ENCODE results near the gene CMTR2.
"Not testable (repeated sequence)": the region's sequence is repeated elsewhere in the genome, so short reads cannot be mapped to it uniquely, and the experiment has no call there.

DNA sequence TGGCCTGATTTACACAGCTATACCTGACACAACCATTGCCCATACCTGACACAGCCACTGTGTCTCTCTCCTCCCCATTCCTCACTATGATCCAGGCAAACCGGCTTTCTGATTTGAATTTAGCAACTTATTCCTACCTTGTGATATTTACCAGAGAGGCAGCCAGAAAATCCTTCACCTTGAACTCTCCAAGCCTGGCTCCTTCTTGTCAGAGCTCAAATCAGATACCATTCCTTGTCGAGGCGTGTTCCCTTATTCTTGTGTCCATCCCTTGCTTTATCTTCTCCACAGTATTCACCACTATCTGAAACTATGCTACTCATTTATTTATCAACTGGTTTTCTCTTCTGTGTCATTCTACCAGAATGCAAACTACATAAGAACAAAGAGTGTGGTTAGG, 24.4 kb upstream of the CMTR2 start:
- not testable (repeated sequence) for TF ChIP-seq POLR2AphosphoS5 (IDR thresholded peaks at IDR 0.05; ENCODE audit: low read depth); SPI1 (IDR thresholded peaks at IDR 0.05; ENCODE audit: borderline replicate concordance, low read depth); GABPA (IDR thresholded peaks at IDR 0.05; ENCODE audit: low read depth)
- TF ChIP-seq, protein P1, sequence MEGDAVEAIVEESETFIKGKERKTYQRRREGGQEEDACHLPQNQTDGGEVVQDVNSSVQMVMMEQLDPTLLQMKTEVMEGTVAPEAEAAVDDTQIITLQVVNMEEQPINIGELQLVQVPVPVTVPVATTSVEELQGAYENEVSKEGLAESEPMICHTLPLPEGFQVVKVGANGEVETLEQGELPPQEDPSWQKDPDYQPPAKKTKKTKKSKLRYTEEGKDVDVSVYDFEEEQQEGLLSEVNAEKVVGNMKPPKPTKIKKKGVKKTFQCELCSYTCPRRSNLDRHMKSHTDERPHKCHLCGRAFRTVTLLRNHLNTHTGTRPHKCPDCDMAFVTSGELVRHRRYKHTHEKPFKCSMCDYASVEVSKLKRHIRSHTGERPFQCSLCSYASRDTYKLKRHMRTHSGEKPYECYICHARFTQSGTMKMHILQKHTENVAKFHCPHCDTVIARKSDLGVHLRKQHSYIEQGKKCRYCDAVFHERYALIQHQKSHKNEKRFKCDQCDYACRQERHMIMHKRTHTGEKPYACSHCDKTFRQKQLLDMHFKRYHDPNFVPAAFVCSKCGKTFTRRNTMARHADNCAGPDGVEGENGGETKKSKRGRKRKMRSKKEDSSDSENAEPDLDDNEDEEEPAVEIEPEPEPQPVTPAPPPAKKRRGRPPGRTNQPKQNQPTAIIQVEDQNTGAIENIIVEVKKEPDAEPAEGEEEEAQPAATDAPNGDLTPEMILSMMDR (IDR thresholded peaks at IDR 0.05; ENCODE audit: insufficient read depth, low read length): not testable (repeated sequence)
- TF ChIP-seq, protein P2, sequence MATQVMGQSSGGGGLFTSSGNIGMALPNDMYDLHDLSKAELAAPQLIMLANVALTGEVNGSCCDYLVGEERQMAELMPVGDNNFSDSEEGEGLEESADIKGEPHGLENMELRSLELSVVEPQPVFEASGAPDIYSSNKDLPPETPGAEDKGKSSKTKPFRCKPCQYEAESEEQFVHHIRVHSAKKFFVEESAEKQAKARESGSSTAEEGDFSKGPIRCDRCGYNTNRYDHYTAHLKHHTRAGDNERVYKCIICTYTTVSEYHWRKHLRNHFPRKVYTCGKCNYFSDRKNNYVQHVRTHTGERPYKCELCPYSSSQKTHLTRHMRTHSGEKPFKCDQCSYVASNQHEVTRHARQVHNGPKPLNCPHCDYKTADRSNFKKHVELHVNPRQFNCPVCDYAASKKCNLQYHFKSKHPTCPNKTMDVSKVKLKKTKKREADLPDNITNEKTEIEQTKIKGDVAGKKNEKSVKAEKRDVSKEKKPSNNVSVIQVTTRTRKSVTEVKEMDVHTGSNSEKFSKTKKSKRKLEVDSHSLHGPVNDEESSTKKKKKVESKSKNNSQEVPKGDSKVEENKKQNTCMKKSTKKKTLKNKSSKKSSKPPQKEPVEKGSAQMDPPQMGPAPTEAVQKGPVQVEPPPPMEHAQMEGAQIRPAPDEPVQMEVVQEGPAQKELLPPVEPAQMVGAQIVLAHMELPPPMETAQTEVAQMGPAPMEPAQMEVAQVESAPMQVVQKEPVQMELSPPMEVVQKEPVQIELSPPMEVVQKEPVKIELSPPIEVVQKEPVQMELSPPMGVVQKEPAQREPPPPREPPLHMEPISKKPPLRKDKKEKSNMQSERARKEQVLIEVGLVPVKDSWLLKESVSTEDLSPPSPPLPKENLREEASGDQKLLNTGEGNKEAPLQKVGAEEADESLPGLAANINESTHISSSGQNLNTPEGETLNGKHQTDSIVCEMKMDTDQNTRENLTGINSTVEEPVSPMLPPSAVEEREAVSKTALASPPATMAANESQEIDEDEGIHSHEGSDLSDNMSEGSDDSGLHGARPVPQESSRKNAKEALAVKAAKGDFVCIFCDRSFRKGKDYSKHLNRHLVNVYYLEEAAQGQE (IDR thresholded peaks at IDR 0.05; ENCODE audit: insufficient replicate concordance, low read depth): not testable (repeated sequence)
